ENCODE measurements around the gene AGAP4.
"Not testable (repeated sequence)": the region's sequence is repeated elsewhere in the genome, so short reads cannot be mapped to it uniquely, and the experiment has no call there.

Gene AGAP4

GRCh38 chr10:45847400-45847799, at the start of gene AGAP4:
Gene AGAP4 (minus strand): TSS chr10:45847500. CDS start chr10:45847347, 153 bp downstream.
- not testable (repeated sequence) for DNase-seq (ENCODE audit: low read depth)

GRCh38 chr10:45890721-45891120, 43.4 kb upstream of the AGAP4 start:
- not testable (repeated sequence) for DNase-seq (ENCODE audit: low read depth)

- not testable (repeated sequence) for DNase-seq (ENCODE audit: low read depth)
Observed at GRCh38 chr10:45889539-45890230, 42.4 kb upstream of the AGAP4 start.

GRCh38 chr10:45882880-45883279, 35.6 kb upstream of the AGAP4 start:
- DNase-seq (ENCODE audit: low read depth), result not testable (repeated sequence)

GRCh38 chr10:45865404-45865803, 18.1 kb upstream of the AGAP4 start:
- not testable (repeated sequence) for DNase-seq (ENCODE audit: low read depth)

GRCh38 chr10:45864264-45864663, 17.0 kb upstream of the AGAP4 start:
- not testable (repeated sequence) for DNase-seq (ENCODE audit: low read depth)

- not testable (repeated sequence) for DNase-seq (ENCODE audit: low read depth)
Observed at GRCh38 chr10:45863632-45864031, 16.3 kb upstream of the AGAP4 start.

- not testable (repeated sequence) for DNase-seq (ENCODE audit: low read depth)
Observed at GRCh38 chr10:45857931-45858330, 10.6 kb upstream of the AGAP4 start.

GRCh38 chr10:45848467-45848866, 1.2 kb upstream of the AGAP4 start:
- not testable (repeated sequence) for DNase-seq (ENCODE audit: low read depth)

- not testable (repeated sequence) for DNase-seq (ENCODE audit: low read depth)
Observed at GRCh38 chr10:45822918-45823317, 24.4 kb downstream of the AGAP4 start.

- not testable (repeated sequence) for DNase-seq (ENCODE audit: low read depth)
Observed at GRCh38 chr10:45820107-45820830, 27.0 kb downstream of the AGAP4 start.

GRCh38 chr10:45819552-45819951, 27.7 kb downstream of the AGAP4 start:
- no peak for DNase-seq (ENCODE audit: low read depth)

GRCh38 chr10:45817912-45818311, 29.4 kb downstream of the AGAP4 start:
- DNase-seq (ENCODE audit: low read depth), result no peak

GRCh38 chr10:45817130-45817859, 30.0 kb downstream of the AGAP4 start:
- DNase-seq (ENCODE audit: low read depth), result no peak

GRCh38 chr10:45814146-45814545, 33.2 kb downstream of the AGAP4 start:
- DNase-seq (ENCODE audit: low read depth), result not testable (repeated sequence)

- DNase-seq (ENCODE audit: low read depth), result not testable (repeated sequence)
Observed at GRCh38 chr10:45812959-45813358, 34.3 kb downstream of the AGAP4 start.

- DNase-seq (ENCODE audit: low read depth), result no peak
Observed at GRCh38 chr10:45811075-45811474, 36.2 kb downstream of the AGAP4 start.

- no peak for DNase-seq (ENCODE audit: low read depth)
Observed at GRCh38 chr10:45809837-45810236, 37.5 kb downstream of the AGAP4 start.

- not testable (repeated sequence) for DNase-seq (ENCODE audit: low read depth)
Observed at GRCh38 chr10:45804996-45805395, 42.3 kb downstream of the AGAP4 start.

GRCh38 chr10:45803060-45804010, 44.0 kb downstream of the AGAP4 start:
- not testable (repeated sequence) for DNase-seq (ENCODE audit: low read depth)

- not testable (repeated sequence) for DNase-seq (ENCODE audit: low read depth)
Observed at GRCh38 chr10:45794761-45795160, 52.5 kb downstream of the AGAP4 start.

Data from activated gamma-delta T cell treated with anti-CD3 and anti-CD28 coated beads, Interleukin-2, amount 50 U/mL, for 16 hours (primary cell).